Measurements from ENCODE around the gene EN1.

Gene EN1

DNA sequence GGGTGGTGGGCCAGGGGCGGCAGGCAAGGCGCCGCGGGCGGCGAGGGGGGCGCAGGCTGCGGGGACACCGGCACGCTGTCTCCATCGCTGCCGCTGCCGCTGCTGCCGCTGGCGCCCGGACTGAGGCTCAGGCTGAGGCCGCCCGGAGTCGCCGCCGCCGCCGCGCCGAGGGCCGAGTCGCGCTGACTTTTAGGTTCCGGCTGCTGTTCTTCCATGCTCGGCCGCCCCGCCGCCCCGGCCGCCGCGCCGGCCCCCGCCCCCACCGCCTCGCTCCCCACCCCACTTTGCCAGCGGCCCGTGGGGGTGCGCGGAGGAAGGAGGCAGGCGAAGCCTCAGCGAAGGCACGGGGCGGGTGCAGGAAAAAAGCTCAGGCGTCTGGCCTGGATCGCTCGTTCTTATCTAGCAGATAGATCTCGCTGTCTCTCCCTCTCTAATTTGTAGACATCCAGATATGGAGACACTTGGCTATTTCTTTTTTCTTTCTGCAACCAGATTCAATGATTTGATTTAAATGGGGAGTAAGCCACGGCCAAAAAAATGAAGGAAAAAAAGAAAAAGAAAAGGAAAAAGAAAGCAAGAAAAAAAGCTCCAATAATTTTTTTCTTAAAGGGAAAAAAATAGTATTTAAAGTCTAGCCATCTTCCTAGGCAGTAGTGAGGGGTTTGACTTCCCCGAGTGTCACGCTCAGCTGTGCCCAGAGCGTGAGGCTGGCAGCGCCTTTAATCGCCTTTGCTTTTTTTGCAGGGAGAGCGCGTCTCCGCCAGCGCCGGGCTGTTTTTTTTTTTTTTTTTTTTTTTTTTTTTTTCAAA lies at the start of gene EN1:
Gene EN1, minus strand, starts transcription at position 696 of the 809 bp plus-strand sequence. Its CDS starts 481 bp downstream, at position 215.
- DNase-seq, result no peak

DNA sequence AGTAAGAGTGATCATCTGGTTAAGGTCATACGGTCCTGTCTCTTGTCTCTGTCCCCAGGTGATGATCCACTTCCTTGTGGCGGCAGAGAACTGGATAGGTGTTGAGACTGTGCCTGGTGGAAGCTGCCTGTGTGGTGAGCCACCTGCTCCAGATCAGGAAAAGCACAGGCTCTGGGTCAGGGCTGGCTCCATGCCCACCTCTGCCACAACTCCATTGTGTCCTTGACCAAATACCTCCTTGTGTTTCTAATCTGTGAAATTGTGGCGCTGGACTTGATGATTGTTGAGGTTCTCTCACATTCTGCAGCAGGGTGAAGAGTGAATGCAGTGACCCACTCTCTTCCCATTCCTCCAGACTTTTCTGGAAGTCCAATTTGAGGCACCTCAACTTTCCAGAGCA lies 45.7 kb upstream of the EN1 start:
- no peak for DNase-seq

DNA sequence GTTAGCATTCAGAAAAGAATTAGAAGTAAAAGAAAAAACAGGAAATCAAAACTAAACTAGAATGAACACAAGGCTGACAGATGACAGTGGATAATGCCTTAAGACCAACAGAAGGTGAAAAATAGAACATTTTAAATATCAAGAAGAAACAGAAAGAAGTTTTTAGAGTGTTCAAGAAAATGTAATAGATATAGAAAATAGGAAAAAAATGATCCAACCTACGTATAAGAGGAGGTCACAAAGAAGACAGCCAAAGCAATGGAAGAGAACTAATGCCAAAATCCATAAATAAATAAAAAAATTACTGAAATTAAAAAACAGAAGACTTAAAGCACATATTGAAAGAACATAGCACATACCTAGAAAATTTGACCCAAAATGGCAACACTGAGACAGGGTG lies 42.5 kb upstream of the EN1 start:
- DNase-seq, result no peak

DNA sequence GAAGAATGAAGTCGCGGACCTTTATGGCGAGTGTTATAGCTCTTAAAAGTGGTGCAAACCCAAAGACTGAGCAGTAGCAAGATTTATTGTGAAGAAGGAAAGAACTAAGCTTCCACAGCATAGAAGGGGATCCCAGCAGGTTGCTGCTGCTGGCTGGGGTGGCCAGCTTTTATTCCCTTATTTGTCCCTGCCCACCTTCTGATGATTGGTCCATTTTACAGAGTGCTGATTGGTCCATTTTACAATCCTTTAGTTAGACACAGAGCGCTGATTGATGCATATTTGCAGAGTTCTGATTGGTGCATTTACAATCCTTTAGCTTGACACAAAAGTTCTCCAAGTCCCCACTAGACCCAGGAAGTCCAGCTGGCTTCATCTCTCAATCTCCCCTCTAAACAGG lies 36.3 kb upstream of the EN1 start:
- no peak for DNase-seq

DNA sequence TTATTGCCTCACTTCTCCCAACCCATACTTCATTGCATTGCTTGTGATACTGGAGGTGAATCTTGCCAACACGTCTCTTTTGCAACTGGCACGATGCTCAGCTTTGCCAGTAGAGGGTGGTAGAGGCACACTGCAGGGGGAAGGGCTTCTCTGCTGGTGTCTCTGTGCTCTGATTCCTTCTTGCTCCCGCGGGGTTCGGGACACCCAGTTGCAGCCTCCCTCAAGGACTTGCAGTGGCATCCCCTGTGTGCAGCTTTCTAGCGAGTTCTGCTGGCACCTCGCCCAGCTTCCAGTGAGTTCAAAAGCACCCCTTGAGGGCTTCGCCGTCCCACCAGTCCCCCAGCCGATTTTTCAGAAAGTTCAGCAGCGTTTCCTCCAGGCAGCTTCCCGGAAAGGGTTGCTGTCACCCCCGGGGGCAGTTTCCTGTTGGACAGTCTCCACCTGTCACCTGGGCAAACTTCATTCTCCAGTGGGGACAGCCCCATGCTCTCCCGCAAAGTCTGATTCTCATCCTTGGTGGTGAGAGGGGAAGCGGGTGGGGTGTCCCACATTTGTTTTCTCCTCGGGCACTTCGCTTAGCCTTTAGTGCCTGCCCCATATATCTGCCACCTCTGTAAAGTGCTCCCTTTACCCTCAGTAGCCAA lies 35.4 kb upstream of the EN1 start:
- DNase-seq, result no peak

DNA sequence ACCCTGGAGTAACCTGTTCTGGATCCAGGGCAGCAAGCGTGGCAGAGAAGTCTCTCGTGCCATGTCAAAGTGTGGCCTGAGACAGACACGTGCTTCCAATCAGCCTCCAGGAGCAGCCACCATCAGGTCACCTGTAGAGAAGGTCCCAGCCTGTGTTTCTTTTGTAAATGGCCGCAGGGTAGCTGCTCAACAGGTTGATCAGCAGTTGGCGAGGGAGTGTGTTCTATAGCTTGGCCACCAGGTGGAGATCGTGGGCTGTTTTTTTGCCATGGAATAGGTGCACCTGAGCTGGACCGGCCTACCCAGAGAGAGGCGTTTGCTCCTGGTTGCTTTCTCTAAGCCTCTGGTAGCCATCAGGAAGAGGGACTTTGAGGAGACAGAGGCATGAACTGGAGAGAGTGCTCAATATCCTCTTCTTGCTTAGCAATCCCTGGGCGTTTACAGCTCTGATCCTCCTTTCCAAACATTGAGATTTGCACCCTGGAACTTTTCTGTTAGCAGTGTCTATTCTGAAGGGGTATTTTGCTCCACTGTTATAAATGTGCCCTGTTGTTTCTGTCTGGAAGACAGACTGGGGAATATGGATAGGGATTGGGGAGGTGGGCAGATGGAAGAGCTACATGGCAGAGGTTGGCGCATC lies 34.2 kb upstream of the EN1 start:
- DNase-seq, result peak in 1 of 2 experiments; percentile 12

DNA sequence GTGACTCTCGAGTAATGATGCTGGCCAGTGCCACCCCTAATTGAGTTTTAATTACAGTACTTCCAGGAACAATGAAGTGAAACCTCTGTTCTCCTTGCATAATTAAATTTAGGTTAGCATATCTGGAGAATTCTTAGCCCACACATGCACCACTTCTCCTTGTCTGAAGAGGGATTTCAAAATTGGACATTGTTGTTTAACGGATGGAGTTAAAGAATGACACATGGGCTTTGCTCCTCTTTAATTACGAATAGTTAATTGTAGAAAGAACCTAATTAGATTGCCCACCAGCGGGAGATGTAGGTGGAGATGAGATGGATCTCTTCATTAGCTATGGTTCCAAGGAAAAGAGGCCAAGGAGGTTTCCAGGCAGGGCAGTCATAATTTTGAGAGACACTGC lies 33.1 kb upstream of the EN1 start:
- DNase-seq, result no peak

DNA sequence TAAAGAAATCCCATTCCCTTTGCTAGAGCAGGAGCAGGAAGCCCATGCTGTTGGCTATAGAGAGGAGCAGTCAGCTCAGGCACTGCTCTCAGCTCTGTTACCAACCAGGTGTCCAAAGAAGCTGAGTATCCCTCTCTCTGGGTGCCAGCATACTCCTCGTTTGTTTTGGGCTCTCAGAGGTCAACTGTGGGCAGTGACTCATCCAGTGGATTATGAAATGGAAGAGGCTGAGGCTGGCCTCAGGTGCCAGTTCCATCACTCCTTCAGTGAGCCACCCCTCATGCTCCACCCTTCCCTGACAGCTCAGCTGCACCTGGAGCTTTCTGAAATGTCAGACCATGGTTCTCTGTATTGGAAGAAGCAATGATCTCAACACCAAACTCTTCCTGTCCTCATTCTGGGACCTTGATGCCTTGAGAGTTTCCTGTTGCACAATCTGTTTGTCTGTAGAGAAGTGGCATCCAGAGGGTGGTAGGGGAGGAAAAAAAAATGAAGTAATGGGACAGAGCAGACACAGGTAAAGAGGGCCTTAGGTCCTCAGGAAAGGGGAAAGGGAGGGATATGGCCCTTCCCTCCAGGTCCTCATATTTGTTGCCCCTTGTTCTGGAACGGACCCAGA lies 31.2 kb upstream of the EN1 start:
- DNase-seq, result no peak

DNA sequence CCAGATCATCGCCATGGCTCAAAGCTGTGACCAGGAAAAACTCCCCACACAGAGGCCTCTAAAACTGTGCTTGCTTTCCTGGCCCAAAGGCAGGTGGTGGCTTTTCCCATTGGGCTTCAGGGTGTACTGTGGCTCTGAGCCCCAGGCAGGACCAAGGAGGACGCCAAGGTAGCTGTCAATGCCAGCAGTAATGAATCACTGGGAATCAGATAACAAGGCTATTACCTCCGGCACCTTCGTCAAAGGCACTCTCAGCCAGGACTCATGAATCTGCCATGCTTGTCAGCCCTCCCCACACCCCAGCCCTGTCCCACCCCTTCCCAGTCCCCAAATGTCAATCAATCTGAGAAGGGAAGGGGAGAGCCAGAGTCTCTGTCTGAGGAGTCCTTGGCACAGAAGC lies 27.9 kb upstream of the EN1 start:
- DNase-seq, result no peak

DNA sequence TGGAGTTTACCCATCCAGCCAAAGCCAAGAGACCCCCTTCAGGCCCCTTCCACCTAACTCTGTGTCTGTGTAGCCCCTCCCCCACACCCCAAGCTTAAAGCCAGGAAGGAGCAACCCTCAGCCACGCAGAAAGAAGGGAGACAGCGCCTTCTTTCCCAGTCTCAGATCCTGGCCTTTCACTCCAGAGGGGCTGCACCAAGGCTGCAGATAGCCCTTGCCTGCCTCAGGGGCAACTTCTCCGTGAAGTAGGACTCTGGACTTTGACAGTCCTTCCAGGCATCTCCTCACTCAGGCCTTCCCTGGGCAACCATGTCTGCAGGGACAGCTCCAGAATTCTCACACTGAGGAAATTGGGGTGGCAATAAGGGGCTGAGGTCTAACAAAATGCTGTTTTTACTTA lies 26.9 kb upstream of the EN1 start:
- no peak for DNase-seq

DNA sequence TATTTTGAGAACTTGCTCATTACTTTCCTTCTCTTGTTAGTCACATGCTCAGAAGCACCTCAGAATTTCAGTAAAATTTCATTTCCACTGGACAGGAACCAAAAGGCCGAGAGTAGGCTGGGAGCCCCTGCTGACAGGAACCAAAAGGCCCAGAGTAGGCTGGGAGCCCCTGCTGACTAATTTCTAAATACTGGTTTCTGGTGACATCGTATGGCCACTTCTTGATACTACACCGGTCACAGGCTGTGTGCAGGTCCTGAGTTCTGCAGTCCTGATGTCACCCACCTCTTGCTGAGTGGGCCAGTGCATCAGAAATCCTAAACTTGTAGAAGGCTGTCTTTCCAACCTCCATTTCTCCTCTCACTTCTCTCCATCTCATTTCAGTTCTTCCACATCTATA lies 17.7 kb upstream of the EN1 start:
- no peak for DNase-seq

DNA sequence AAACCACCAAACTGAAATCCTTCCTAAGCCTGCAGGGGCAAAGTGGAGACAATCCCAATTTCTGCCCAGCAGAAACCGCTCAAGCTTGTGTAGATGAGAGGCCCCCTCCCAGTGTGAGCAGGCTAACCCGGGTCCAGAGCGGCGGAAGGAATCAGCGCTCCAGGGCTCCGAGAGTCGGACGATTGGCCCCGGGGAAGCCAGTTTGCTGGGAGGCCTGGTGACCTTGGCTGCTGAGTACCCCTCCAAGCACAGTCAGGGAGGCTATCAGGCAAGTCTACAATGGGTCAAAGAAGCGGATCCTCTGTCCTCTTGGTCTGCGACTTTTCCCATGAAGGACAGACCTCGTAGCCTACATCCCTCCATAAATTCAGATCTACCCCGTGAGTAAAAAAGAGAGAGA lies 16.8 kb upstream of the EN1 start:
- DNase-seq, result no peak

DNA sequence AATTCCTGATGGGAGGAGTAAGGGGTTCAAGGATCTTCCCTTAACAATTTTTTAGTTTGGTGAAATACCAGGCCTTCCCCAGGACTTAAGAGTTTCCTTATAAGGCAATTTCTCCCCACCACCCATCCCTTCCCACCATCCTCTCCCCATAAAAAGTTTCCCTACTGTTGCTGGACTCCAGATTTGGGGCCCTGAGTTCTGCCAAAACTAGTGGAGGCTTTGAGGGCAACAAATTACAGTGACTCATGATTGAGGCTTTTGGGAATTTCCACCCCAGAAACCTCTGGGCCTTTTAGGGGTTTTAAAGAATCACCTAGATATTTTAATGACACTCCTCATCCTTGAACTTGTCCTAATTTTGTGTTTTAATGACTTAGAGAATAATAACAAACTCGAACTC lies 14.3 kb upstream of the EN1 start:
- no peak for DNase-seq

DNA sequence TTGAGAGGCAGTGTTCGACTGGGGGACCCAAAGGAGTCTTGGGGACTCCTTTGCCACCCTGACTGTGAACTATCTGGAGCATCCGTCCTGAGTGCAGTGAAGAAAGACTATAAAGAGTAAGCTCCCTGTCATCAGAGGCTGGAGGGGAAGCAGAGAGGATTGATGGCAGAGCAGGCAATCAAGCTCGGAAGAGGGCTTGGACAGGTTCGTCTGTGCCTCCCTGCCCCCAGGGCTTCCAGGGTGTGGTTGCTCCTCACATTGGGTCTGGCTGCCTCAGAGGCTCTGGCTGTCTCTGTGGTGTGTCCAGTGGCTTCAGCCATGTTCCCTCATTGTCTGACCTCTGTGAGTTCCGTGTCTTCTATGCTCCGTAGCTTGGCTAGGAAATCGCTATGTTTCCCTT lies 13.8 kb upstream of the EN1 start:
- DNase-seq, result no peak

DNA sequence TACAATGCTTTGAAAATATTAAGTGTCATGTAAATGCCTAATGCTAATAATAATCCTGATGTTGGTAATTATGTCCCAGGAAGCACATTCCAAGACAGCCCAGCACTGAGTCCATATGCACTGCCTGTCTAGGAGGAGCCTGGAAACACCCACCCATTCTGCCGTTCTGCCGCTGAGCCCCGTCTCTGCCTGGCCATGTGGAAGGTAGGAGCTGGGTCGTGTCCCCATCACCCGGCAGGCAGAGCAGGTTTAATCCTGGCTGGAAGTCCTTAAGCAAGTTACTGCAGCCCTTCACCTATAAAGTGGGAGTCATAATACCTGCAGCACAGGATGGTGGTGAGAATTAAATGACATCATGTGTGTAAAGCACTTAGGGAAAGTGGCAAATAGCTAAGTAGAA lies 13.1 kb upstream of the EN1 start:
- no peak for DNase-seq

DNA sequence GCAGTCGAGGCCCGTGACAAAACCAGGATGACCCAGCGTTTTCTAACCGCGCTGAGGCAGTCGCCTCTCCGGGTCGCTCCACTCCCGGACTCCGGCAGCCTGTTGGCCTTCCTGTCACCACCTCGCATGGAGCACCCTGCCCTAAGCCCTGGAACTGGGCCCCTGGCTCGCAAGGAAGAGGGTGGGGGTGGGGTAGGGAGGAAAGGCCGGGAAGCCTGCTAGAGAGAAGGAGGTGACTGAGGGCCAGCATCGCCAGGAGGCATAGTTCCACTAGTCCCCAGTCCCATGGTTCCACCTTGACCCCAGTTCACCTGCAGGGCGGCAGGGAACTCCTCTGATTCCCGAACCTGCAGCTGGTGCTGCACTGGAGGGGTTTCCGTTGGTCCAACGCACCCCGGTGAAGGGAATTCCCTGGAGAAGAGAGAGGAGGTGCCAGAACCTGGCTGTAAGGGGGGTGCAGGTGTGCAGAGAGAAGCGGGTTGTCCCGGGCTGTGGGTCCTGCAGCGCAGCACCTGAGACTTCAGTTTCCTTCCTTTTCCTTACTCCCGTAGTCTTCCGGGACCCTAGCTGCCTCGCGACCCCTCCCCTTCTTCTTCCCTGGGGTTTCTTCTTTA lies 11.8 kb upstream of the EN1 start:
- no peak for DNase-seq

DNA sequence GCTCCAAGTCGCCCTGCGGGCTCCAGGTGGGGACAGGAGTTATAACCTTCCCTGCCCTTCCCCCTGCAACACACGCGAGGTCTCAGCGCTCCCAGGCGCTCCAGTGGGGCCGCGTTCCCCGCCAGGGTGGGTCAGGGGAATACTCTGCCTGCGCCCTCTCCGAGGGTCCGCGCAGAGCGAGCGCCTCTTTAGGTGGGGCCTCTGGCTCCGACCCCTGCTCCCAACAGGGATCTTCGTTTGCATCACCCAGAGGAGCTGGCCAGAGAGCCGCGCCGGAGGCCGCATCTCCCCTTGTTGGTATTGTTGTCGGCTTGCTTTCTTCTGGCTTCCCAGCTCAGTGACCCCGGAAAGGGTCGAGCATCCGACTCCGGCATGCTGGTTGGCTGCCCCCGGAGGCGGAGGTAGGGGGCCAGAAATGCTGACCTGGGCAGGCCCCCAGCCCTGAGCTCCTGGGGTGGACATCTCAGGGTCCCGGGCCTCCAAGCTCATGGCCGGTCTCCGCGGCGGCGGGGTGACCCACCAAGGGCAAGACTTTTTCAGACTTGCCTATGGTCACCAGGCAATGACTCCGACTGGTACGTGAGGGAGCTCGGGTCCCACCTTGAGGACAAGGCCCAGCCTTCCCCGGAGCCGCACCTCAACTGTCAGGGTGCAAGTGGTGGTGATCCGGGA lies 11.2 kb upstream of the EN1 start:
- DNase-seq, result no peak

DNA sequence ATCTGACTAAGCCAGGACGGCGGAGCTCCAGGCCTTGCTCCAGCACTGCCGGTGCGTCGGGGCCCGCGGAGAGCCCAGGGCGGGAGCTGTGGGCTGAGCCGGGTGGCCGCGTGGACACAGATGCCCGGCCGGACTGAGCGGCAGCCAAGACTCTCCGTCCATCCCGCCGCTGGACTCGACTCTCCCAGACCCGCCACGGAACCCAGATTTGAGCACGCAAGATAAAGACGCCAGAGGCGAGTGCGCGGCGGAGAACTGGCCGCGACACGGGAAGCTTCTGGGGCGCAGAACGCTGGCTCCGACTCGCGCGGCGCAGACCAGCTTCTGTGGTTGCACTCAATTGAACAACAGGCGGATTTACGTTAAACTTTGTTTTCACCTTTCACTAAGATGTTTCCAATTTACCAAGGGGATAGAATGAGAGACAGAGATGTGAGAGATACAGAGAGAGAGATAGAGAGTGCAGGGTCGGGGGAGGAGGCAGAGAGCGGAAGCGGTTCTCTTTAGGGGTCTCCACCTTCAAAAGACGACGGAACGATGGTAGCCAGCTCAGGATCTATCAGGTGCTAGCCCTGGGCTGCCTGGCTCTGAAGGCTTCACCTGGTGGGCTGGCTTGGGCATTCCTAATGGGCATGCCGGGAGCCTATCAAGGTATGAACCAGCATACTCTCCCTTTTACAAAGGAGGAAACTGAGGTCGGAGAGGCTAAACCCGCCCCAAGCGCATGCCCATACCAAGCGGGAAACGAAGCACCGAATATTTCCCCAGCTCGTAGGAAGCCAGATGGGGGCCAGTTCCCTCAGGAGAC lies 10.4 kb upstream of the EN1 start:
- DNase-seq, result no peak

DNA sequence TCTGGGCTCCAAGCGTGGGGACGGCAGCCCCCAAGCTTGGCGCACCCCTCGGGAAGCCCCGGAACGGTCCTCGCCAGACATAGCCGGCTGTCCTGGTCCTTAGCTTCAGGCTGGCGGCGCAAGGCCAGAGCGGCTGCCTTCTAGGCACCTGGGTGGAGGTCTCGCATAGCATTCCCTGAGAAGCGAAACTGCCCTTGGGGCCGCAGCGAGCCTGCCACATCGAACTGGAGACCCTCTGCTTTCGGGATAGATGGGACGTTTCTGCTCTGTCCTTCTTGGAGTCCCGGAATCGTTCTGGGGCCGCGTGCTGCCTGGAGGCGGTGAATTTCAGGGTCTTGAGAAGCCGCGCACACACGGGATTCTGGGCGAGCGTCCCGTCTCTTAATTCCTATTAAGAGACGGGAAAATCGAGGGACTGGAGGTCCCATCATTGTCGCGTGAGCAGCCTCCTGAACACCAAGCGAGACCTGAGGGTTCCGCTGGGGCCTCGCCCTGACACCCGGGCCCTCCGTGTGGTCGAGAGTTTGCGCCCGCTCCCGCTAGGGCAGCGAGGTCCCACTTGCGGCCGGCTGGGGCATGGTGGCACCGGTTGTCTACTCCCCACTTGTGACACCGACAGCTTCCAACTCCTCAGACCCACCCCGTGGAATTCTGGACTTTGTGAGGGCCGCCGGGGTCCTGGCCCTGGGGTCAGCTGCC lies 9.7 kb upstream of the EN1 start:
- no peak for DNase-seq

DNA sequence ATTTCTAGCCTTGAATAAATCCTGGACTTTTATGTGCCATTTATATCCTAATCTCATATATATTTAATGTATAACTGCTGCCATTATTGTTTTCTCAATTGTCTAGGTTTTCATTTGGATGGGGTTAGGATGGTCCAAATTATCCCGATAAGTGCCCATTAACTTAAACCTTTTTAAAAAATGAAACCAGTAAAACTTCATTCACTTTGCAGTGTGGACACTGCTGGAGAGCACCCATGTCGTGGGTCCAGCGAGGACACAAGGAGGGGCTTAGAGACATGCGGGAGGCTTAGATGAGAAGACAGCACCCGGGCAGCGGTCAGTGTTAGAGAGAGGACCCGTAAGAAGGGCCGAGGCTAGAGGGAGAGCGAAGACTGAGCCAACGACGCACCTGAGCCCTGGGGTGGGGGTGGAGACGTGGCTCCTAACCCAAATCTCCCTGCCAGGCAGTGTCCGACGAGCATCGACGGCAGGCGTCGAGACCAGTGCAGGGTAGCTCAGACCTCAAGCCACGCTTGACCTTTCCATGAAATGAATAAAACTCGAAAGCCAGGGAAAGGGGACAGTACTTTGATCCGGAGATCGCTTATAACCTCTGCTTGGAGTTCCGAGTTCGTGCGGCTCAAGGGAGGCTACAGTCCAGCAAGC lies 9.0 kb upstream of the EN1 start:
- DNase-seq, result no peak

All from cerebellar nuclear complex (tissue), 1 donor.